Omental fat pad (tissue), 4 donors: ENCODE results near the gene STOX2. TPM values are rescaled to one million over a fixed set of nuclear protein-coding genes. Genes with fewer than 3 reads are reported as not detected.

ENCODE experiments used
- ATAC-seq: fragments of 150-250 bp; one replicate; pipeline ENCODE4 v1.9.1; 2016; ENCODE audit warnings: mild to moderate bottlenecking, moderate library complexity; ENCODE audit not compliant: low FRiP score
- DNase-seq: peaks from one replicate; pipeline ENCODE4 v3.0.0-alpha.2; 2019; ENCODE audit warnings: low spot score
- total RNA-seq, 4 donors: library from RNA; depleted of rRNA; stranded (reverse); fragments of >200 nt; gene quantifications; one replicate each; pipeline ENCODE4 v1.1.0, GENCODE V29; 2016
- TF ChIP-seq, protein P1 (sequence below), 3 donors: fragments of 450-650 bp; IDR thresholded peaks; one replicate each; pipeline ENCODE4 v1.5.1; 2016 to 2017; ENCODE audit warnings: antibody characterized with exemption in 3 of 3, mild to moderate bottlenecking in 3 of 3, moderate library complexity in 2 of 3

STOX2 gene
- total RNA-seq, 4 donors from 2014 or later, result 1.3 to 20.8 (median 4.7) TPM

DNA sequence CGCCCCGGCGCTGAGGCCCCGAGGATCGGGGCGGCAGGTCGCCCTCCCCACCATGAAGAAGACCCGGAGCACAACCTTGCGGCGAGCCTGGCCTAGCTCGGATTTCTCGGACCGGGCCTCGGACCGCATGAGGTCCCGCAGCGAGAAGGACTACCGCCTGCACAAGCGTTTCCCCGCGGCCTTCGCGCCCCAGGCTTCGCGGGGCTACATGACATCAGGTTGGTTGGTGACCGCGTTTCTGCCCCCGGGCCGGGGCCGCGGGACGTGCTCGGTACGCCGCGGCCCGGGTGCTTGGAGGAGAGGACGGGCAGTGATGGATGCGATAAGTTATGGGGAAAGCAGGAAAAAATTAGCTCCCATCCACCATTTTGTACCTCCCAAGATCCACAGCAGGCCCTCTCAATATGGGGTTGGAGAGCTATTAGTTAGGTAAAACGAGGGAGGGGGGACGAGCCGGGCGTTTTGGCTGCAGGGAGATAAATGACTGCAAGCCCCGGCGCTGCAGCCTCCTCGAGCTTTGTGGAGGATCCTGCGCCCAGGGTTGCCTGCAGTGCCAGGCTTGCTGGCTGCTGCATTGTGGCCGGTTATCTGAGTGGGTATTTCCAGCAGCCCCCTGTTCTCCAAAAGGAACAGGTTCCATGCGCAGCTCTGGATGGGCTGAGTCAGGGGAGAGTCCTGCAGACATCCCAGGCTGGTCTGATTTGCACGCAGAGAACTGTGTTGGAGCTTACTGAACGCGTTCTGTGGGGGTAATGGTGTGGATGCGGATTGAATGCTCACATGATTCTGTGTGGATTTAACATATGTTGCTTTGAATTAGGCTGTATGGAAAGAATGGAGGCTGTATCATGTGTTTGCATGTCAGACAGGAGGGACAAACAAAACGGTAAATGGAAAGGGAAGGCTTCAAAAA lies 1.9 kb downstream of the STOX2 start:
- ATAC-seq (no peak), DNase-seq (no peak)
- TF ChIP-seq, protein P1, sequence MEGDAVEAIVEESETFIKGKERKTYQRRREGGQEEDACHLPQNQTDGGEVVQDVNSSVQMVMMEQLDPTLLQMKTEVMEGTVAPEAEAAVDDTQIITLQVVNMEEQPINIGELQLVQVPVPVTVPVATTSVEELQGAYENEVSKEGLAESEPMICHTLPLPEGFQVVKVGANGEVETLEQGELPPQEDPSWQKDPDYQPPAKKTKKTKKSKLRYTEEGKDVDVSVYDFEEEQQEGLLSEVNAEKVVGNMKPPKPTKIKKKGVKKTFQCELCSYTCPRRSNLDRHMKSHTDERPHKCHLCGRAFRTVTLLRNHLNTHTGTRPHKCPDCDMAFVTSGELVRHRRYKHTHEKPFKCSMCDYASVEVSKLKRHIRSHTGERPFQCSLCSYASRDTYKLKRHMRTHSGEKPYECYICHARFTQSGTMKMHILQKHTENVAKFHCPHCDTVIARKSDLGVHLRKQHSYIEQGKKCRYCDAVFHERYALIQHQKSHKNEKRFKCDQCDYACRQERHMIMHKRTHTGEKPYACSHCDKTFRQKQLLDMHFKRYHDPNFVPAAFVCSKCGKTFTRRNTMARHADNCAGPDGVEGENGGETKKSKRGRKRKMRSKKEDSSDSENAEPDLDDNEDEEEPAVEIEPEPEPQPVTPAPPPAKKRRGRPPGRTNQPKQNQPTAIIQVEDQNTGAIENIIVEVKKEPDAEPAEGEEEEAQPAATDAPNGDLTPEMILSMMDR (IDR thresholded peaks at IDR 0.05), result no peak

DNA sequence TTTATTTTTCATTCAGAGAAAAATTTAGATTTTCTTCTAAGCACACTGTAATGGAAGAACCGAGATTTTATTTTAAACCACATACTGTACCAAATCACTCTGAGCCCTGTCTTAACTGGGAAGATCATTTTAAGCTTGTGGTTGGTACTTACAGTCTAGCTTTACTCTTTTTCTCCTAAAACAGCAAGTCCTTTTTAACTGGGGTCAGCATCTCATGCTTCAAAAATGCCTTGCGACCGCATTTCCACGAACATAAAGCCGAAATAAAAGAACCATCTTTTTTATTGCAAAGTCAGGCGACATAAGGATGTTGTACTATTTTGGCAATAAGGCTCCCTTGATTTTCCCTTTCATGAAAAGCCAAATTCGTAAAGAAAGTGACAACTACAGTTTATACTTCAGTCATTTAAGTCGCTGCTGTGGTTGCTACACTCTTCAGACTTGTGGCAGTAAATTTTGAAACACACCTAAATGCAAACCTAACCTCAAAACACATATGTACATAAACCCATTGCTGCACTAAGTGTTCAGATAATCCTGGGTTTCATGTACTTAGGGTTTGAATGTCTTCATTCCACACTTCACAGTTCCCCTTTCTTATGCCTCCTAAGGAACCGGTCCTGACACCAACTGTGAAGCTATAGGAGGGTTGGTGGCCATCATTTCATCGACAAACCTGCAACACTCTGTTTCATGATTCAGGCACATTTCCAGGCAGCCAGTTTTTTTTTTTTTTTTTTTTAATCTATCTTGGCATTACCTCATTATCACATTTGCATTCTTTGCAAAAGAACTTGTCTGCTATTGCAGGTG lies 3.0 kb downstream of the STOX2 start:
- DNase-seq, result no peak
- no peak for ATAC-seq
- TF ChIP-seq, protein P1 (IDR thresholded peaks at IDR 0.05), result no peak

DNA sequence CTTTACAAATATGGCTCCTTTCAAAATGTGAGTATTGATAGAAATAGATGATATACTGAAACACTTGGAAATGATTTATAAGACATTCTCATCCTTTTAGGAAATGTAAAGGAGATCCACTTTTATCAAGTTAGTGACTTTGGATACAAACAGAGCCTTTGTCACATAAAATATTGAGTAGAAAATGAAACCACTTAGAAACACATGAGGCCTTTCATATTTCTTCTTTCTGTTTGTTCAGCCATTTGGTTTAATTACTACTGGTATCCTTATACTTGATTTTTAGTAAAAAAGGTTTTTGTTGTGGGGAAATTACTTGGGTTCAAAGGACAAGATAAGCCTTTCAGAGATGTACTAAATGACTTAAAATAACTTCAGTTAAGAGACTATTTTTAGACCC lies 4.1 kb downstream of the STOX2 start:
- ATAC-seq (no peak), DNase-seq (no peak)
- TF ChIP-seq, protein P1 (IDR thresholded peaks at IDR 0.05), result no peak

DNA sequence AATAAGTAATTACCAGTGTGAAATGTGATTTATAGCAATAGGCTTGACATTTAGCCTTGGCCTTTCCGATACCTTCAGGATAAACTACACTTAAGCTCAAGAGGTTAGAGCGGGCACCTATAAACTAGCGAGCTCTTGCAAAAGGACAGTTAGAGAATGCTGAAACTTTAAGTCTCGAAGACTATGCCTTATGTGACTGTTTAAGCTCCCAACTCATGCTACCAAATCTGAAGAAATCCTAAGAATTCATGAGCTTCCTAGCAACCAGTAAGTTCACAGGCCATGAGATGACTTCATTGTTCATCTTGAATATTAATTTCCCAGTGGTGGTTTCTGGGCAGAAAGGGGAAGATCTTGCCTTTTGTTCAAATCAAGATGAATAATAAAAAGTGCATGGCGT lies 4.7 kb downstream of the STOX2 start:
- DNase-seq (no peak), ATAC-seq (no peak)
- TF ChIP-seq, protein P1 (IDR thresholded peaks at IDR 0.05), result no peak

DNA sequence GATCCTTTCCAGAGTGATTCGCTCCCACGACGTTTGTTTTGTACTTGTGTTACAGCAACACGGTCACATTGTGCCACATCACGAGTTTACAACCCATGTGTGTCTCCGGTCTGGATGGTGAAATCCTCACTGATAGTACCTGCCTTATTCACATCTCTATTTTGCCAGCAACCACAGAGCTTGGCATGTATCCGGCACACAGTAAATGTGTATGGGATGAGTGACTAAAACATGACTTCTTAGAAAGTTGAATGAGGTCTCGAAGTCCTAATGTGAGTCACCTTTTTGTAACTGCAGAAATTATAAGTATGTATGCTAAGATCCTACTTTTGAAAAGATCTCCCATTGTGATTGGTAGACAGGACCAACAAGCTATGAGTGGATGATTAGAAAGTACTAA lies 7.5 kb downstream of the STOX2 start:
- no peak for ATAC-seq
- DNase-seq, result no peak
- TF ChIP-seq, protein P1 (IDR thresholded peaks at IDR 0.05), result no peak

DNA sequence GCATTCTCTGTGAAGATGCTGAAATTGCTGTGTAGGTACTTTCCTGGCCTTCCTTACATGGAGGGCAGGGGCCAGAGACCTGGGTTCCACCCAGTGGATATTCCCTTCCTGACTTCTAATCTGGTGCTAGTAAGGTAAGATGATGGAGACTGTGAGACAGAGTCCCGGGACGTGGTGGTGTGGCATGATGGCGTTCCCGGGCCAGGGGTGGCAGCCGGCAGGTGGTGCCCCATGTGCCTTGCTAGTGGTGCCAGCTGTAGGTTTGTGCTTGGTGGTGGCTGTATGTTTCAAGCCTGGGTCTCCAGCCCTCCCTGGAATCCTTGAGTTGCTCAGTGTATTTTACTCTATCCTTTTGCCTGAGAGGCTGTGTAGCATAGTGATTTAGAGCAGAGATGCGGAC lies 10.9 kb downstream of the STOX2 start:
- ATAC-seq, result no peak

More for the DNA sequence above, 10.9 kb downstream of the STOX2 start:
- TF ChIP-seq, protein P1 (IDR thresholded peaks at IDR 0.05), result no peak
- DNase-seq, result no peak
